C4-2B (cell line): ENCODE results near the gene TNRC6B.
A peak's percentile ranks its signal among the peaks of the same experiment; 100 is the strongest.
"Not testable (repeated sequence)": the region's sequence is repeated elsewhere in the genome, so short reads cannot be mapped to it uniquely, and the experiment has no call there.

Experiments used
- H3K27ac ChIP-seq: fragments of 450-650 bp; 2 replicates; pipeline ENCODE4 v1.5.1; 2017
- CTCF ChIP-seq: fragments of 450-650 bp; conservative IDR thresholded peaks from 2 replicates; pipeline ENCODE4 v1.5.1; 2017; ENCODE audit warnings: mild to moderate bottlenecking
- ZFX ChIP-seq: fragments of 450-650 bp; IDR thresholded peaks from 2 replicates; pipeline ENCODE4 v1.6.1; 2017

TNRC6B gene

GRCh38 chr22:40366068-40366467, 188.3 kb downstream of the TNRC6B start:
- TF ChIP-seq ZFX, result no peak
- TF ChIP-seq CTCF, result no peak

GRCh38 chr22:40367342-40367741, 189.6 kb downstream of the TNRC6B start:
- peak overlapping the region; percentile 63 for H3K27ac ChIP-seq
- TF ChIP-seq CTCF (no peak), ZFX (no peak)

More at GRCh38 chr22:40366068-40366467, 188.3 kb downstream of the TNRC6B start:
- no peak overlapping the region for H3K27ac ChIP-seq

GRCh38 chr22:40368016-40368415, 190.3 kb downstream of the TNRC6B start:
- H3K27ac ChIP-seq, result peak overlapping the region; percentile 25

GRCh38 chr22:40368836-40369235, 191.1 kb downstream of the TNRC6B start:
- peak overlapping the region; percentile 25 for H3K27ac ChIP-seq
- TF ChIP-seq ZFX, result no peak
- TF ChIP-seq CTCF, result no peak

More at GRCh38 chr22:40368016-40368415, 190.3 kb downstream of the TNRC6B start:
- TF ChIP-seq ZFX (no peak), CTCF (no peak)

GRCh38 chr22:40374567-40374966, 196.8 kb downstream of the TNRC6B start:
- TF ChIP-seq ZFX (no peak), CTCF (no peak)
- H3K27ac ChIP-seq, result no peak overlapping the region

- no peak for TF ChIP-seq CTCF
- no peak for TF ChIP-seq ZFX
Measured at GRCh38 chr22:40376149-40376548, 198.4 kb downstream of the TNRC6B start.

GRCh38 chr22:40377931-40378330, 200.2 kb downstream of the TNRC6B start:
- TF ChIP-seq ZFX, result no peak
- TF ChIP-seq CTCF, result no peak
- no peak overlapping the region for H3K27ac ChIP-seq

More at GRCh38 chr22:40376149-40376548, 198.4 kb downstream of the TNRC6B start:
- no peak overlapping the region for H3K27ac ChIP-seq

GRCh38 chr22:40378448-40378847, 200.7 kb downstream of the TNRC6B start:
- not testable (repeated sequence) for H3K27ac ChIP-seq
